Mesendoderm (in vitro differentiated cells): ENCODE data around the gene CST6. TPM values are rescaled to one million over a fixed set of nuclear protein-coding genes. Genes with fewer than 3 reads are reported as not detected.
A peak's percentile ranks its signal among the peaks of the same experiment; 100 is the strongest.

Source experiments
- DNase-seq: peaks from one replicate; pipeline ENCODE4 v3.0.0; 2013
- H2AK5ac ChIP-seq: 2 replicates; pipeline ENCODE4 v1.6.1; 2013; ENCODE audit warnings: low read length, inconsistent platforms
- H2BK120ac ChIP-seq: 2 replicates; pipeline ENCODE4 v1.6.1; 2013; ENCODE audit warnings: low read depth, mild to moderate bottlenecking, low read length, moderate library complexity, mixed read lengths
- H2BK15ac ChIP-seq: replicated peaks from 2 replicates; pipeline ENCODE4 v1.6.1; 2013; ENCODE audit warnings: low read depth, mild to moderate bottlenecking, moderate library complexity
- H2BK5ac ChIP-seq: 2 replicates; pipeline ENCODE4 v1.6.1; 2013; ENCODE audit warnings: low read length, inconsistent platforms
- H3K18ac ChIP-seq: 2 replicates; pipeline ENCODE4 v1.6.1; 2013; ENCODE audit warnings: mild to moderate bottlenecking, low read length, mixed read lengths
- H3K23ac ChIP-seq: one replicate; pipeline ENCODE4 v1.6.1; 2013; ENCODE audit warnings: low read length
- H3K27ac ChIP-seq: 2 replicates; pipeline ENCODE4 v1.5.1; 2013; ENCODE audit warnings: low read depth, mild to moderate bottlenecking, inconsistent platforms, low read length, moderate library complexity
- H3K27me3 ChIP-seq: 2 replicates; pipeline ENCODE4 v1.6.1; 2013; ENCODE audit warnings: low read length, control low read depth, mild to moderate bottlenecking, inconsistent platforms; ENCODE audit not compliant: insufficient read depth, poor library complexity
- H3K36me3 ChIP-seq: 2 replicates; pipeline ENCODE4 v1.6.1; 2013; ENCODE audit warnings: low read length, inconsistent platforms; ENCODE audit not compliant: control insufficient read depth, insufficient read depth
- H3K4ac ChIP-seq: one replicate; pipeline ENCODE4 v1.6.1; 2013; ENCODE audit warnings: low read depth, mild to moderate bottlenecking, low read length, moderate library complexity
- H3K4me1 ChIP-seq: 2 replicates; pipeline ENCODE4 v1.6.1; 2013; ENCODE audit warnings: low read depth, low read length, inconsistent platforms; ENCODE audit not compliant: control insufficient read depth
- H3K4me2 ChIP-seq: 2 replicates; pipeline ENCODE4 v1.6.1; 2013; ENCODE audit warnings: low read length
- H3K4me3 ChIP-seq: 2 replicates; pipeline ENCODE4 v1.5.1; 2013; ENCODE audit warnings: mild to moderate bottlenecking, low read length
- H3K56ac ChIP-seq: one replicate; pipeline ENCODE4 v1.6.1; 2013; ENCODE audit warnings: low read length
- H3K79me1 ChIP-seq: 2 replicates; pipeline ENCODE4 v1.6.1; 2013; ENCODE audit warnings: low read length, inconsistent platforms
- H3K79me2 ChIP-seq: 2 replicates; pipeline ENCODE4 v1.6.1; 2013; ENCODE audit warnings: mild to moderate bottlenecking, low read length; ENCODE audit not compliant: control insufficient read depth, insufficient read depth
- H3K9ac ChIP-seq: 2 replicates; pipeline ENCODE4 v1.6.1; 2013; ENCODE audit warnings: low read length, inconsistent platforms
- H4K5ac ChIP-seq: one replicate; pipeline ENCODE4 v1.6.1; 2013; ENCODE audit warnings: low read length
- H4K8ac ChIP-seq: one replicate; pipeline ENCODE4 v1.6.1; 2013; ENCODE audit warnings: low read depth, mild to moderate bottlenecking, control low read depth, low read length, moderate library complexity
- WGBS: extraction: QIAGEN DNeasy Blood & Tissue Kit; methylation state at CpG from one replicate; pipeline ENCODE4 v1.1.7; 2013; ENCODE audit warnings: low lambda C conversion rate, missing lambda C conversion rate; ENCODE audit not compliant: insufficient coverage; ENCODE audit errors: extremely low coverage; 5-methylcytosine and 5-hydroxymethylcytosine counted together
- polyA plus RNA-seq, 2 experiments: library from polyadenylated mRNA; stranded (reverse); fragments of 200-250 nt; gene quantifications; one replicate each; pipeline ENCODE4 v1.2.3, GENCODE V29; 2013

CST6 gene, protein sequence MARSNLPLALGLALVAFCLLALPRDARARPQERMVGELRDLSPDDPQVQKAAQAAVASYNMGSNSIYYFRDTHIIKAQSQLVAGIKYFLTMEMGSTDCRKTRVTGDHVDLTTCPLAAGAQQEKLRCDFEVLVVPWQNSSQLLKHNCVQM
- polyA plus RNA-seq (2013, experiment 1 of 2): 0.88 TPM
- polyA plus RNA-seq (2013, experiment 2 of 2): 0.88 TPM

DNA sequence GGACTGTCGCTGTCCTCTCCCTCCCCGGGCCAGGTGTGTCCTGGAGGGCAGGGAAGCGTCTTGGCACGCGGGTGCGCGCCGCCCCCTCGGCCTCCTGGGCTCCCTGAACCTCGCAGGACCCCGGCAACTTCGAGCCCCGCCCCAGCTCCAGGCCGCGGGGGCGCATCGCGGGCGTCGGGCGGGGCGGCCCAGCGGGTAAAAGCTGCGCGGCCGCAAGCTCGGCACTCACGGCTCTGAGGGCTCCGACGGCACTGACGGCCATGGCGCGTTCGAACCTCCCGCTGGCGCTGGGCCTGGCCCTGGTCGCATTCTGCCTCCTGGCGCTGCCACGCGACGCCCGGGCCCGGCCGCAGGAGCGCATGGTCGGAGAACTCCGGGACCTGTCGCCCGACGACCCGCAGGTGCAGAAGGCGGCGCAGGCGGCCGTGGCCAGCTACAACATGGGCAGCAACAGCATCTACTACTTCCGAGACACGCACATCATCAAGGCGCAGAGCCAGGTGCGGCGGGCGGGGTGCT is at the start of gene CST6:
Gene CST6, plus strand, starts transcription at position 224 of the 519 bp plus-strand sequence. Its CDS starts 37 bp downstream, at position 261.
- Histone ChIP-seq H3K56ac (peak within 1 kb of the TSS; percentile 63), H3K4me2 (no peak within 1 kb of the TSS), H4K5ac (no peak within 1 kb of the TSS), H3K23ac (no peak within 1 kb of the TSS), H4K8ac (no peak within 1 kb of the TSS), H3K27ac (no peak within 1 kb of the TSS), H3K36me3 (no peaks in the 10 kb centered on the region), H3K18ac (no peak within 1 kb of the TSS), H2BK5ac (no peak within 1 kb of the TSS), H3K9ac (no peak within 1 kb of the TSS), H2BK15ac (no peak within 1 kb of the TSS), H3K4ac (no peak within 1 kb of the TSS), H2AK5ac (peak within 1 kb of the TSS; percentile 29), H3K4me3 (no peak within 1 kb of the TSS), H3K27me3 (no peaks in the 10 kb centered on the region), H3K4me1 (peaks cover 12% of the 10 kb centered on the region), H3K79me2 (no peaks in the 10 kb centered on the region), H3K79me1 (no peaks in the 10 kb centered on the region), H2BK120ac (no peak within 1 kb of the TSS)
- no peak for DNase-seq
- no CpG with 5 or more reads among the region's 61 CpGs for WGBS

DNA sequence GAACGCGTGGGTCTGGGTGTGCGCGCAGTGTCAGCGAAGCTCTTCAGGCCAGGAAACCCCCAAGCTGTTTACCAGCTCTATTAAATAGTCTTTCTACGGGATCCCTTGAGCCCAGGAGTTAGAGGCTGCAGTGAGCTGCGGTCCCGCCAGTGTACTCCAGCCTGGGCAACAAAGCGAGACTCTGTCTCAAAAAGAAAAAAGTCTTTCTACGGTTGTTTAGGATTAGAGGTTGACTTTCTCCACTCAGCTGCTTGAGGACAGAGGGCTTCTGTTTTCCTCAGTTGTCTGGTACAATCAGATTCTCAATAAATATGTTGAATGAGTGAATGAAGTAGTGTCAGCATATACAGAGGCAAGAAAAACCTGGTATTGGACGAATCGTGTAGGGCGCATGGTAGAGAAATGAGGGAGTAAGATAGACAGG is 49.7 kb upstream of the CST6 start:
- peaks cover 6% of the 10 kb centered on the region for H3K4me1 ChIP-seq
- H3K9ac ChIP-seq: peak overlapping the region; percentile 97
- H2BK5ac ChIP-seq: no peak overlapping the region
- WGBS: no CpG with 5 or more reads among the region's 13 CpGs
- no peak overlapping the region for H3K18ac ChIP-seq
- H3K79me2 ChIP-seq: peaks cover 19% of the 10 kb centered on the region
- DNase-seq: no peak
- no peak overlapping the region for H2AK5ac ChIP-seq
- H4K8ac ChIP-seq: no peak overlapping the region
- peaks cover 9% of the 10 kb centered on the region for H3K36me3 ChIP-seq
- H3K4me3 ChIP-seq: peak overlapping the region; percentile 94
- no peak overlapping the region for H2BK15ac ChIP-seq
- H4K5ac ChIP-seq: no peak overlapping the region
- H2BK120ac ChIP-seq: no peak overlapping the region
- H3K23ac ChIP-seq: no peak overlapping the region
- no peak overlapping the region for H3K4ac ChIP-seq
- H3K4me2 ChIP-seq: peak overlapping the region; percentile 79
- peaks cover 20% of the 10 kb centered on the region for H3K79me1 ChIP-seq
- H3K27ac ChIP-seq: no peak overlapping the region
- no peaks in the 10 kb centered on the region for H3K27me3 ChIP-seq
- peak overlapping the region; percentile 96 for H3K56ac ChIP-seq

DNA sequence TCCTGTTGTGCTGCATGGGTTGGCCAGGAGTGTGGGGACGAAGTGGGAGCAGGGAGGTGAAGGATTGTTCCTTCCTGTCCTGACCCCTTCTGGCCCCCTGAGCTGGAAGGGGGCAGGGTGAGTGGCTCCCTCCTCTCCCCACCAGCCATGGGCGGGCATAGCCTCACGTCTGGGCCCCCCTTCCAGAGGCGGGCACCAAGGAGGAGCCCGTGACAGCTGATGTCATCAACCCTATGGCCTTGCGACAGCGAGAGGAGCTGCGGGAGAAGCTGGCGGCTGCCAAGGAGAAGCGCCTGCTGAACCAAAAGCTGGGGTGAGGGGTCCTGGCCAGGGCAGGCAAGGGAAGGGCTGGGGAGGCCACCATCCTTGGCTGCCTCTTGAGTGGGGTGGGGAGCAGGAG is 46.9 kb upstream of the CST6 start:
- H3K36me3 ChIP-seq: peaks cover 13% of the 10 kb centered on the region
- H4K8ac ChIP-seq: no peak overlapping the region
- no peak overlapping the region for H3K4me2 ChIP-seq
- H2BK15ac ChIP-seq: no peak overlapping the region
- H3K18ac ChIP-seq: no peak overlapping the region
- H2BK120ac ChIP-seq: no peak overlapping the region
- H3K4me1 ChIP-seq: peaks cover 6% of the 10 kb centered on the region
- H3K27ac ChIP-seq: no peak overlapping the region
- peaks cover 19% of the 10 kb centered on the region for H3K79me2 ChIP-seq
- no peak overlapping the region for H3K23ac ChIP-seq
- no peaks in the 10 kb centered on the region for H3K27me3 ChIP-seq
- no peak overlapping the region for H3K9ac ChIP-seq
- peaks cover 22% of the 10 kb centered on the region for H3K79me1 ChIP-seq
- no peak overlapping the region for H4K5ac ChIP-seq
- no peak overlapping the region for H3K56ac ChIP-seq
- H2BK5ac ChIP-seq: no peak overlapping the region
- no peak overlapping the region for H2AK5ac ChIP-seq
- no CpG with 5 or more reads among the region's 10 CpGs for WGBS
- DNase-seq: no peak
- H3K4ac ChIP-seq: no peak overlapping the region
- no peak overlapping the region for H3K4me3 ChIP-seq

DNA sequence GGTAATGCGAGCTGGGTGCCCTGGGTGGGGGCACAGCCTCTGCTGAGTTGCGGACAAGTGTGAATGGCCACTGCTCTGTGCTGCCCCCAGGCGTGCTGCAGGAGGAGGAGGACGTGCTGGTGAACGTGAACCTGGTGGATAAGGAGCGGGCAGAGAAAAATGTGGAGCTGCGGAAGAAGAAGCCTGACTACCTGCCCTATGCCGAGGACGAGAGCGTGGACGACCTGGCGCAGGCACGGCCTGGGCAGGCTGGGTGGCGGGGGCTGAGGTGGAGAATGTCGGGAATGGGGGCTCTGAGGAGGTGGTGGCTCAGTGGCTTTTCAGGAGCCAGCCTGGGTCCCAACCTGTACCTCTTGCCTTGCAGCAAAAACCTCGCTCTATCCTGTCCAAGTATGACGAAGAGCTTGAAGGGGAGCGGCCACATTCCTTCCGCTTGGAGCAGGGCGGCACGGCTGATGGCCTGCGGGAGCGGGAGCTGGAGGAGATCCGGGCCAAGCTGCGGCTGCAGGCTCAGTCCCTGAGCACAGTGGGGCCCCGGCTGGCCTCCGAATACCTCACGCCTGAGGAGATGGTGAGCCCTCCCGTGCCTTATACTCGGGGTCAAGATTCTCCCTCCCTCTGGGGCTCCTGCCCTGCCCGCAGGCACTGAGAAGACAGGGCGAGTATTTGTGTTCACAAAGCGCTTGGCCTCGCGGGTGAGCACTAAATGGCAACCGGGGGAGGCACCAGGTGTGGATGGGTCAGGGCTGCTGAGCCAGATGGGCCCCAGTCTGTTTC is 45.6 kb upstream of the CST6 start:
- H3K36me3 ChIP-seq: peaks cover 13% of the 10 kb centered on the region

DNA sequence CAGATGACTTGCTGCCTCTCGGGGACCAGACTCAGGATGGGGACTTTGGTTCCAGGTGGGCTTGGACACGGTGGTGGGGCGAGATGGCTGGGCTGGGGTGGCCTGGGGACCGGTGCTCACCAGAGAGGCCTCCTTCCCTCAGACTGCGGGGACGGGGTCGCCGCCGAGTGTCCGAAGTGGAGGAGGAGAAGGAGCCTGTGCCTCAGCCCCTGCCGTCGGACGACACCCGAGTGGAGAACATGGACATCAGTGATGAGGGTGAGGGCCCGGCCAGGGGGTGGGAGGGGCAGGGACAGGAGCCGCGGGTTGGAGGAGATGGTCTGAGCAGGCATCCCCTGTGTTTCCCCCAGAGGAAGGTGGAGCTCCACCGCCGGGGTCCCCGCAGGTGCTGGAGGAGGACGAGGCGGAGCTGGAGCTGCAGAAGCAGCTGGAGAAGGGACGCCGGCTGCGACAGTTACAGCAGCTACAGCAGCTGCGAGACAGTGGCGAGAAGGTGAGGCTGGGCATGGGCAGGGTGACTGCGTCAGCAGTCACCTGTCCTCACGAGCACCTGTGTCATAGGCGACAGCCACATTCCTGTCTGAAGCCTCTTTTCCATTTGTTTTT is 44.4 kb upstream of the CST6 start:
- Histone ChIP-seq H3K4me3 (no peak overlapping the region), H3K79me1 (peaks cover 18% of the 10 kb centered on the region), H3K18ac (no peak overlapping the region), H3K23ac (no peak overlapping the region), H4K8ac (no peak overlapping the region), H3K56ac (no peak overlapping the region), H3K9ac (no peak overlapping the region), H2BK15ac (no peak overlapping the region), H3K4me1 (peaks cover 3% of the 10 kb centered on the region), H3K27me3 (no peaks in the 10 kb centered on the region), H3K4ac (no peak overlapping the region), H3K27ac (no peak overlapping the region), H2AK5ac (no peak overlapping the region), H4K5ac (no peak overlapping the region), H3K4me2 (no peak overlapping the region), H2BK5ac (no peak overlapping the region), H2BK120ac (no peak overlapping the region), H3K79me2 (peaks cover 15% of the 10 kb centered on the region), H3K36me3 (peaks cover 13% of the 10 kb centered on the region)
- no CpG with 5 or more reads among the region's 30 CpGs for WGBS
- no peak for DNase-seq

More for the DNA sequence above, 45.6 kb upstream of the CST6 start:
- WGBS: no CpG with 5 or more reads among the region's 36 CpGs
- no peak for DNase-seq
- H2BK15ac ChIP-seq: no peak overlapping the region
- H4K5ac ChIP-seq: no peak overlapping the region
- no peak overlapping the region for H3K18ac ChIP-seq
- no peak overlapping the region for H3K4ac ChIP-seq
- H3K56ac ChIP-seq: no peak overlapping the region
- H2BK5ac ChIP-seq: no peak overlapping the region
- H3K79me1 ChIP-seq: peaks cover 22% of the 10 kb centered on the region
- H3K27me3 ChIP-seq: no peaks in the 10 kb centered on the region
- H3K4me1 ChIP-seq: peaks cover 6% of the 10 kb centered on the region
- no peak overlapping the region for H2AK5ac ChIP-seq
- no peak overlapping the region for H3K9ac ChIP-seq
- no peak overlapping the region for H4K8ac ChIP-seq
- no peak overlapping the region for H3K4me3 ChIP-seq
- H2BK120ac ChIP-seq: no peak overlapping the region
- no peak overlapping the region for H3K27ac ChIP-seq
- H3K79me2 ChIP-seq: peaks cover 19% of the 10 kb centered on the region
- H3K23ac ChIP-seq: no peak overlapping the region
- H3K4me2 ChIP-seq: no peak overlapping the region
